ENCODE results near the gene ALCAM.
A peak's percentile ranks its signal among the peaks of the same experiment; 100 is the strongest.

ALCAM gene

GRCh38 chr3:105497386-105497785, 130.7 kb downstream of the ALCAM start:
- DNase-seq, result no peak

- peak; percentile 34 for DNase-seq
Measured at GRCh38 chr3:105499961-105500360, 133.3 kb downstream of the ALCAM start.

DNA sequence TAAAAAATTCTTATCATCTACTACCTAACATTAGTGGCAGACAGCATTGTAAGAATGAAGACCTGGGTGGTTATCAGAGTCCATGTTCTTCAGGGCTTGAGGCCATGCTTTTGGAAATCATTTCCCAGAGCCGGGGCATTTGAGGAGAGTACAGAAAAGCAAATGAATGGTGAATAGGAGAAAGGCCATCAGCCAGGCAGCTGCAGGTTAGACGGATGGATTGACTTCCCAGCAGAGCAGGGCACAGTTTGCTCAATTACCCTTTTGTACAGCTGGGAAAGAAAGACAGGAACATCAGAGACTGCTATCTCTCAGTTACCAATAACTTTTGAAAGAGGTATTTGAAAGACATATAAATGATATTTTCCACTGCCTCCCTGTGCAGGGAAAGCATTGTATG, 135.6 kb downstream of the ALCAM start:
- DNase-seq, result no peak

DNA sequence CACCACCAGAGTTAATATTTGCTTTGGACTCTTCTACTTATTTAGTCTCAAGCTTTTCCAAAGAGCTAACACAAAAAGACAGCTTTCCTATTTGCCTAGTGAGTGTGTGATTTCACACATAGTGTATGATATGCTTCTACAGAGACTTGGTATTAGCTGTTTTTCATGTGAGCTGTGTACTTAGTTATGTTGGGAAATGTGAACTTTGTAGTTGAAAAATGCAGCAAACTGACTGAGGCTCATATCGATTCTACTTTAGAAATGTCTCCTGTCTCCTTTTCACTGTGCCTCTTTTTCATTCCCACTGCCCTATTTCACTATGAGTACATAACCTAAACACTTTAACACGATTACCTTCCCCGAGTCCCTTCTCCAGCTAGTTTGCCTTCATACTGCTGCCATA, 136.5 kb downstream of the ALCAM start:
- no peak for DNase-seq

DNA sequence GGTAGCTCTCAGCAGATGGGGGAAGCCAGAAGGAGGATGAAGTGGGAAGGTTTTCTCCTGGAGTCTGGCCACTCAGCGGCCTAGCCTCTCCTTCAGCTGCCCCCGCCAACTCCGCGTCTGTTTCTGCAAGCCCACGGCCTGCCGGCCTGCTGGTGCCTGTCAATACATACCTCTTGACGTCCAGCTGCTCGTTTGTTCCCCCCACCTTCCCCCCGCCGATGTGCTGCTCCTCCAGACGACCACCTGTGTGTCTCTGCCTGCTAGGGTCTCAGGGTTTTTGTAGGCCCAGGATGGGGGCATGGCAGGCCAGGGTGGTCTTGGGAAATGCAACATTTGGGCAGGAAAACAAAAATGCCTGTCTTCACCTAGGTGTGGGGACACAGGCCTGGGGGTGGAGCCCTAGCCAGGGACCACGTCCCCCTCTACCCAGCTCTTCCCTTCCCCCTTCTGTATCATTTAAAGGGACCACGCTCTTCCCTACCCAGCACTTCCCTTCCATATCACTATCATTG, 137.8 kb downstream of the ALCAM start:
- no peak for DNase-seq

GRCh38 chr3:105505170-105505569, 138.5 kb downstream of the ALCAM start:
- DNase-seq, result peak; percentile 59

DNA sequence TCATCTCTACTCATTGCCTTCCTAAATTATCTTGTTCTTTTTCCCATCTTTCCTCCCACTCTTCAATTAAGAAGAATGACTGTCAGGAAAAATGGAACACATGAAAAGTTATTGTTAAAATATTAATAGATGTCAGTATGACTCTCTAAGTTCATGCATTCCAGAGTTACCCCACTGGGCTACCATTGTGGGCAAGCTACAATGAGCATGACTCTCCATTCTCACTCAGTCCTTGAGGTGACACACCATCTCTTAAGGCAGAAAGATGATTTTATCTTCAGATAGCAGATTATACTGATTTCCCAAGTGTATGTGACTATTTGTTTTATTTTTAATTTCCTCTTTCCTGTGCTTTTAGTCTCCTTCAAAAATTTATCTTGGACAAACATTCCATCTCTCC, 144.3 kb downstream of the ALCAM start:
- DNase-seq, result no peak

- no peak for DNase-seq
Measured at GRCh38 chr3:105512061-105512460, 145.4 kb downstream of the ALCAM start.

DNA sequence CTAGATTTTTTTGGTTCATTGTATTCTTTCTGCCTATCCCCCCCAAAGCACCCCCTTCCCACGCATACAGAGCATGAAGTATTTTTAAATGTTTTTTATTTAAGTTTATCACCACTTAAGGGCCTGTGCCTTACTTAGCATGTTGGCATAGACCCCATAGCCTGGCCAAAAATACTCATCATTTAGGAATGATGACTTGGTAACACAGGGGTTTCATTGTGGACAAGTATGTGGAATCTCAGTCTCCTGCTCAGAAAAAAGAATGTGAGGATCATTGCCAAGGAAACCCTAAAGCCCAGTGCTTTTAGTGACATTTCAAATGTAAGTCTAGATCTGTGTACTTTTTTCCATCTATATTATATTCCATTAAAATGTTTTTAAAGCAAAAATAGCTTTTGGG, 146.3 kb downstream of the ALCAM start:
- DNase-seq, result no peak

GRCh38 chr3:105513886-105514285, 147.2 kb downstream of the ALCAM start:
- DNase-seq, result no peak

DNA sequence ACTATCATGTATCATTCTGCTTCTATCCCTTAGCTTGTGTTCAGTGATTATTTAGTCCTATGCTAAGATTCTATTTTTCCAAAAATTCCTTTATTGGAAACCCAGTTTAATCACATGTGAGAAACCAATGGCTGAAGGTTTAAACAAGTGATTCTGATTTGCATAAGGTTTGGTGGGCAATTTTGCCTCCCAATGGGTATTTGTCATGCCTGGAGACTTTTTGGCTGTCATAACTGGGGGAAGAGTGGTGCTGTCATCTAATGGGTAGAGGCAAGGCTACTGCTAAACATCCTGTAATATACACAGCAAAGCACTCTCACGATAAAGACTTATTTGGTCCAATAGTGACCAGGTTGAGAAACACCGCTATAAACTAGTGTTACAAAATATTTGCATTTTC, 148.7 kb downstream of the ALCAM start:
- DNase-seq, result no peak

- no peak for DNase-seq
Measured at GRCh38 chr3:105516972-105517371, 150.3 kb downstream of the ALCAM start.

DNA sequence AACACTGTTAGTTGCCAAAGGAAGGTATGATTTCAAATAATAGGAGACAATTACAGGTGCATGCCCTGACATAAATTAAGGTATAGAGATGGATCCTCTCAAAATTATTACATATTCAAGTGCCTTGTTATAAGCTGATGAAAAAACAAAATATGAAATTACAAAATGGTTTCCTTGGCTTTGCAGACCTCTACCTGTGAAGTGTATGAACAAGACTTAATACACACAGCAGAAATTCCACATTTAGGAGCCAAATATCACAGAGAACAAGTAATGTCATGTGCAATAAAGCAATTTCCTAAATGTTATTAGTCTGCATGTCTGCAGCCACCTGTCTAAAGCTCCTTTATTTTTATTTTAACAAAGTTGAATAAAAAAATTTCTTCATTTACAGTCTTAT, 151.5 kb downstream of the ALCAM start:
- no peak for DNase-seq

- DNase-seq, result peak; percentile 55
Measured at GRCh38 chr3:105518806-105519418, 152.2 kb downstream of the ALCAM start.

DNA sequence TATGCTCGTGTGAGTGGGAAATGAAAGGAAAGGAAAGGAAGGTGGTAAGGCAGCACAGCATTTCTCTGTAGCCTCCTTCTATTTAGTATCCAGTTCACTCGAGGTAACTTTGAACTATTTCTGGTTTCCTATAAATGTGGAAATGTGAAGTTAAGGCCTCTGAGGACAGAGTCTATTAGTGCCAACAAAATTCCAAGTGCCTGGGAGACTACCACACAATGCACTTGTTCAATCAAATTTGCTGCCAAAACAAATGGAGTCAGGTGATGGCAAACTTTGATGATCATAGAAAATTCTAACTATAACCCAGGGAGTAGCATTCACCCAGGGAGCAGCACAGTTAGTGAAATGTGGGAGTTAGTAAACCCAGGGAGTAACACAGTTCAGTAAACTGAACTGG, 155.1 kb downstream of the ALCAM start:
- DNase-seq, result no peak

DNA sequence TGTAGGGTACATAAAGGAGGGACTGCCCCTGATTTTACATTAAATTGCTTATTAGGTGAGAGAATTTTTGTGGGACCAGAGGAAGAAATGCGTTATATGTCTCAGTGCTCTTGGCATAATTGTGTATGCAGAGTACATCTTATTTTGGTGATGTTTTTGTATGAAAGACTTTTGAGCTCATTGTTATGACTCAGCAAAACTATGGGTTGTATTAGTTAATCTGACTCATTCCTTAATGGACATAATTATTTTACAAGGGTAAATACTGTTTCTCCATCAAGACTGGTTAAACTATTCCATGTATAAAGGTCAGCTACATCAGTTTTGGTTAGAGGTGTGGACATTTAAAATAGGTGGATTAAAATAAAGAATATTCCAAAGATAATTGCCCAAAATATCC, 156.8 kb downstream of the ALCAM start:
- DNase-seq, result no peak

- DNase-seq, result no peak
Measured at GRCh38 chr3:105525531-105525930, 158.8 kb downstream of the ALCAM start.

- no peak for DNase-seq
Measured at GRCh38 chr3:105526360-105527111, 159.8 kb downstream of the ALCAM start.

DNA sequence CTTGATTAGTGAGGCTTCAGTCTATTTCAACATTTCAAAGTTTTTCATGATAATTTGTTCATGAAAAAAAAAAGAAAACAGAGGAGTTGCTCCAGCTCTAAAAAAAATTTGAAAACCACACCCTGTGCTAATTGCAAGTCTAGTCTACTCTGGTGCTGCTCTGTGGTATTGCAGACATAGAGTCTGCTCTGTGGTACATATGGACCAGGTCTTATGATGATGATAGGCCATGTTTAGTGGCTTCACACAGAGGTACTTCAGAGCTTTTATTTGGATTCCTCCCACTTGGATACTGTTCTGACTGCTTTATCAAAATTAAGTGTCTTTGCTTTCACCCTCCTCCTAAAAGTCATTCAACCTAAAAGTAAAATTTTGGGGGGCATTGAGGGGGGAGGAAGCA, 160.8 kb downstream of the ALCAM start:
- no peak for DNase-seq

DNA sequence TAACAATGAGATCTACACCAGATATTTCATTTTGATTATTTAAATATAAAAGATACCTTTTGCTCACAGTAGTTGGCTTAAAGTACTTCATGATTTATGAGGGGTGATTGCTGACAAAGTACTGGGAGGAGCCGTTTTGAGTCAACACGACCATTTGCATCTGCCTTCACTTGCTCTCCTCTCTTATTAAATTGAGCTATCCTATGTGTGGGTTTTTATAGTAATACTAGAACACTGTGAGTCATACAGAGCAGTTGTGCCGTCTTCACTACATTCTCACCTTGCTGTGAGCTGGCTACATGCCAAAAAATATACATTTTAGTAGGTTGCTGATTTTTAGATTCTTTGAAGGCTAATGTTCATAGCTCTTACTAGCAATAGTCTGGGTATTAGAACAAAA, 161.2 kb downstream of the ALCAM start:
- DNase-seq, result no peak

- no peak for DNase-seq
Measured at GRCh38 chr3:105528955-105529354, 162.2 kb downstream of the ALCAM start.

- DNase-seq, result no peak
Measured at GRCh38 chr3:105529456-105529855, 162.7 kb downstream of the ALCAM start.

GRCh38 chr3:105532251-105532650, 165.5 kb downstream of the ALCAM start:
- no peak for DNase-seq

DNA sequence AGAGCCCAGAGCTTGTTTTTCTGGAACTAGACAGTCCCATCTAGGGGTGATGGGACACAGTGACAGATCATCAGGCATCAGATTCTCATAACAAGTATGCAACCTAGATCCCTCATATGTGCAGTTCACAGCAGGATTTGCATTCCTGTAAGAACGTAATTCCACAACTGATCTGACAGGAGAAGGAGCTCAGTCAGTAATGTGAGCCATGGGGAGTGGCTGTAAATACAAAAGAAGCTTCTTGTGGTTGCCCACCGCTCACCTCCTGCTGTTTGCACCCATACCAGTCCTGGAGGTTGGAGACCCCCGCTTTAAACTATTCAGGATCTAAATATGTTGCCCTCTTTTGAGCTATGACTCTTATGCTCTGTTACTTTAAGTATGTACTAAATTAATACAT, 167.3 kb downstream of the ALCAM start:
- DNase-seq, result no peak

GRCh38 chr3:105534491-105534890, 167.8 kb downstream of the ALCAM start:
- no peak for DNase-seq

Measured in suppressor macrophage treated with lipopolysaccharide for 4 hours (primary cell).